ENCODE results near the gene KRT15.
A peak's percentile ranks its signal among the peaks of the same experiment; 100 is the strongest.

KRT15 gene

GRCh38 chr17:41539979-41540701, 21.4 kb upstream of the KRT15 start:
- ChIA-PET POLR2A (ENCODE audit: low non-redundant PET) (no interaction called here), CTCF (interaction anchor here (0.6 to 1.9 kb wide), 5 partner anchors 9 to 211 kb away, joined by 3 to 13 read pairs (median 3); no protein-coding TSS in a partner anchor)
- TF ChIP-seq CTCF (conservative IDR thresholded peaks at IDR 0.05; ENCODE audit: low read depth), result no peak
- H3K27ac ChIP-seq, result peak overlapping the region; percentile 42
- no peak for DNase-seq (ENCODE audit: low spot score)

GRCh38 chr17:41539071-41539492, 20.4 kb upstream of the KRT15 start:
- TF ChIP-seq CTCF (conservative IDR thresholded peaks at IDR 0.05; ENCODE audit: low read depth), result no peak
- ChIA-PET CTCF (no interaction called here), POLR2A (ENCODE audit: low non-redundant PET) (no interaction called here)
- peak overlapping the region; percentile 86 for H3K27ac ChIP-seq
- DNase-seq (ENCODE audit: low spot score), result no peak

- ChIA-PET CTCF (no interaction called here), POLR2A (ENCODE audit: low non-redundant PET) (interaction anchor here (0.6 to 0.9 kb wide), 2 partner anchors 10 to 11 kb away, joined by 3 to 4 read pairs; no protein-coding TSS in a partner anchor)
- peak; percentile 63 for DNase-seq (ENCODE audit: low spot score)
- no peak for TF ChIP-seq CTCF (conservative IDR thresholded peaks at IDR 0.05; ENCODE audit: low read depth)
- H3K27ac ChIP-seq, result peak overlapping the region; percentile 86
These were observed 19.9 kb upstream of the KRT15 start for GRCh38 chr17:41538565-41538991.

- ChIA-PET CTCF (interaction anchor here (2.9 kb wide), 1 partner anchor 11 kb away, joined by 10 read pairs; no protein-coding TSS in a partner anchor), POLR2A (ENCODE audit: low non-redundant PET) (interaction anchor here (0.6 to 0.9 kb wide), 3 partner anchors 9 to 17 kb away, joined by 3 to 4 read pairs (median 4); no protein-coding TSS in a partner anchor)
- peak overlapping the region; percentile 86 for H3K27ac ChIP-seq
- peak; percentile 44 for DNase-seq (ENCODE audit: low spot score)
- TF ChIP-seq CTCF (conservative IDR thresholded peaks at IDR 0.05; ENCODE audit: low read depth), result no peak
These were observed 19.3 kb upstream of the KRT15 start for GRCh38 chr17:41537990-41538389.

GRCh38 chr17:41537614-41537954, 18.9 kb upstream of the KRT15 start:
- no peak for DNase-seq (ENCODE audit: low spot score)
- peak overlapping the region; percentile 86 for H3K27ac ChIP-seq
- TF ChIP-seq CTCF (conservative IDR thresholded peaks at IDR 0.05; ENCODE audit: low read depth), result no peak
- CTCF ChIA-PET, result interaction anchor here (2.9 kb wide), 1 partner anchor 11 kb away, joined by 10 read pairs; no protein-coding TSS in a partner anchor
- POLR2A ChIA-PET (ENCODE audit: low non-redundant PET), result interaction anchor here (0.9 kb wide), 1 partner anchor 17 kb away, joined by 4 read pairs; no protein-coding TSS in a partner anchor

GRCh38 chr17:41536741-41537613, 18.3 kb upstream of the KRT15 start:
- ChIA-PET POLR2A (ENCODE audit: low non-redundant PET) (interaction anchor here (0.9 kb wide), 1 partner anchor 16 kb away, joined by 4 read pairs; no protein-coding TSS in a partner anchor), CTCF (interaction anchor here (0.5 to 2.9 kb wide), 4 partner anchors 12 to 111 kb away, joined by 3 to 10 read pairs (median 4); partner anchors contain the start of gene KRT15)
- peak overlapping the region; percentile 86 for H3K27ac ChIP-seq
- no peak for TF ChIP-seq CTCF (conservative IDR thresholded peaks at IDR 0.05; ENCODE audit: low read depth)
- no peak for DNase-seq (ENCODE audit: low spot score)

All from RWPE1 (cell line).